ENCODE data around the gene RPRD1B.
A peak's percentile ranks its signal among the peaks of the same experiment; 100 is the strongest.

RPRD1B gene, protein sequence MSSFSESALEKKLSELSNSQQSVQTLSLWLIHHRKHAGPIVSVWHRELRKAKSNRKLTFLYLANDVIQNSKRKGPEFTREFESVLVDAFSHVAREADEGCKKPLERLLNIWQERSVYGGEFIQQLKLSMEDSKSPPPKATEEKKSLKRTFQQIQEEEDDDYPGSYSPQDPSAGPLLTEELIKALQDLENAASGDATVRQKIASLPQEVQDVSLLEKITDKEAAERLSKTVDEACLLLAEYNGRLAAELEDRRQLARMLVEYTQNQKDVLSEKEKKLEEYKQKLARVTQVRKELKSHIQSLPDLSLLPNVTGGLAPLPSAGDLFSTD

DNA sequence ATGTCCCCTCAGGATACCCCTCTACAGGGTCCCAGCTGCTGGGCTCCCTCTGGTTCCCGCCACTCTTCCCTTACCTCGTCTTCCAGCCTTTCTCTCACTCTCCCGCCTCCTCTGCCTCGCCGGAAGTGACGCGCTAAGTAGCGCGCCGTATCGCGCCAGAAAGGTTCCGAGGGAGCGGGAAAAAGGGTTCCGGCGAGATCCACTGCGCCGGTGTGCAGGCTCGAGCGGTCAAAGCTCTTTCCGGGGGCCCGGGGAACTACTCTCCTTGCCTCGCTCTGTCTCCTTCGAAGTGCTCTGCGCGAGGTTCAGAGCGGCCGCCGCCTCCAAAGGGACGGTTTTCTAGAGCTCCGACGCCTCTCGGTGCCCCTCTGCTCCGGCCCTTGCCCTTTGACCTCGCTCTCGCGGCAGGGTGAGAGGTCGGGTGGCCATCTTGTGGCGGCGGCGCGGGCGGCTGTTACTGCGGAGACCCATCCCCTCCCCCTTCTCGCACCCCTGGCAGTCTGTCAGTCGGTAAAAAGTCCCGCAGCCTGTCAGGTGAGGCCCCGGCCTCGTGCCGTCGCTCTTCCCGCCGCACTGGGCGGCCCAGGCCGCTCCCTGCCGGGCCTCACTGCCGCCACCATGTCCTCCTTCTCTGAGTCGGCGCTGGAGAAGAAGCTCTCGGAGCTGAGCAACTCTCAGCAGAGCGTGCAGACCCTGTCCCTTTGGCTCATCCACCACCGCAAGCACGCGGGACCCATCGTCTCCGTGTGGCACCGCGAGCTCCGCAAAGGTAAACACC is at the start of gene RPRD1B, which contains the start of gene TTI1:
RPRD1B (plus strand) TSS at position 417 of the 778 bp plus-strand sequence; CDS start at position 619, 202 bp downstream.
TTI1 (minus strand) TSS at position 127 of the 778 bp plus-strand sequence. CDS start 19,640 bp downstream, outside the sequence.
- peak; percentile 81 for DNase-seq (ENCODE audit: low read depth)

DNA sequence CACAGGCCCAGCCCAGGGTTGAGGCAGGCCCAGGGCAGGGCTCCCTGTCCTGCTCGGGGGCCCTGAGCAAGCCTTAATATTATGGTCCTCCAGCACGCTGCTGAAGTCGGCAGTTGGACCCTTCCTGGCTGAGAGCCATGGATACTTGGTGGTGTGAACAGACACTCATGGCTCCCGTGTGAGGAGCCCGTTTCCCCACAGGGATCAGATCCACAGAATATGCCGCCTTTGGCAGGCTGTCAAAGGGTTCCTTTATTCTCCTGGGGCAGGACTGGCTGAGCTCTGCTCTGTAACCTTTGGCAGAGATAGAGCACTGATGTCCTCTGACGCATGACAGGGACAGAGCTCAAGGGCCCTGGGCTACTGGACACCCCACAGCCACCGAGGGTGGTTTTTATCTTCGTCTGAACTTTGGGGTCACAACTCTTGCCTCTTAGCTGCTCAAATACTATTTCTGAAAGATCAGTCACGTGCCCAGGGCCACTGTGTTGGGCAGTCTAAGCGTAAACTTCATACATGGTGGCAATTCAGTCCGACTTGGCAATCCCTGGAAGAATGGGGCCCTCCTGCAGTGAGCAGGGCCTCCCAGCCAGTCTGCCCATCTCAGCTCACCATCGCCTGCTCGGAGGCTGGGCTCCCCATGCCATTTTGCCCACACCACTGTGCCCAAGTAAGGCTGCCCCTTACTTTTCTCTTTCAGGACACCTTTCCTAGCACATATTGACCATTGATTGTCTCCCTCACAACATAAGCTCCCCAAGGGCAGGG is 49.3 kb upstream of the RPRD1B start:
- DNase-seq (ENCODE audit: low read depth) = no peak

DNA sequence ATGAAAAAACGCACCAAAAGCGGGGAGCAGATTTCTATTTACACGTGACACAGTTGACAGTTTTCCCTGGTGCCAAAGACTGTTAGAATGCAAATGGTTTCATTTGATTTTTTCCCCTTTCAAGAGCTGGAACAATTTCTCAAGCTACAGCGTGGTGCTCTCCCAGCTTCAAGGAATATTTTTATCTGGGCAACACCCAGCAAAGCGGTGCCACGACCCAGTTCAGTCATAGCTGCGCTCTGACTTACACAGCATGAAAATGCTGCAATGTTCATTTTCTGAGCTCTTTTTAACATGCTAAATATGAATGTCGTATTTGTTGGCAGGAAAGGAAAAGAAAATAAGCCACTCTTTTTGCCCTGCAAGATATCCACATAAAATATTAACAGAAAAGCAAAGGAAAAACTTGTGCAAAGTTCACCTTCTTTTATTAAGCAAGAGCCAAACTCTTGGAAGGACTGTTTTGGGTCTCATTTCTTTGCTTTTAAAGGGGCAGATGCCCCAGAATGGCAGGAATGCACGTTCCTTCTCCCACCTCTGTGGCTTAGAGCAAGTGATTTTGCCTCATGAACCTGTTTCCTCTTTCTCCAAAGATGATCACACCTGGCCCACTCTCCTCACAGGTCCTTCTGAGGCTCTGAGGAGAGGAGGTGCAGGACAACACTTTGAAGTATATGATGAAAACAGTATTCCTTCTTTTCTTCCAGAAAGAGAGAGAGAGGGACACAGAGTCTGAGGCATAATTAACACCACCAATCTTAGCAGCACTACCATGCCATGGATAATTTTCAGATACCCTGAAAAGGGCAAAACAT is 47.3 kb upstream of the RPRD1B start:
- DNase-seq (ENCODE audit: low read depth) = no peak

DNA sequence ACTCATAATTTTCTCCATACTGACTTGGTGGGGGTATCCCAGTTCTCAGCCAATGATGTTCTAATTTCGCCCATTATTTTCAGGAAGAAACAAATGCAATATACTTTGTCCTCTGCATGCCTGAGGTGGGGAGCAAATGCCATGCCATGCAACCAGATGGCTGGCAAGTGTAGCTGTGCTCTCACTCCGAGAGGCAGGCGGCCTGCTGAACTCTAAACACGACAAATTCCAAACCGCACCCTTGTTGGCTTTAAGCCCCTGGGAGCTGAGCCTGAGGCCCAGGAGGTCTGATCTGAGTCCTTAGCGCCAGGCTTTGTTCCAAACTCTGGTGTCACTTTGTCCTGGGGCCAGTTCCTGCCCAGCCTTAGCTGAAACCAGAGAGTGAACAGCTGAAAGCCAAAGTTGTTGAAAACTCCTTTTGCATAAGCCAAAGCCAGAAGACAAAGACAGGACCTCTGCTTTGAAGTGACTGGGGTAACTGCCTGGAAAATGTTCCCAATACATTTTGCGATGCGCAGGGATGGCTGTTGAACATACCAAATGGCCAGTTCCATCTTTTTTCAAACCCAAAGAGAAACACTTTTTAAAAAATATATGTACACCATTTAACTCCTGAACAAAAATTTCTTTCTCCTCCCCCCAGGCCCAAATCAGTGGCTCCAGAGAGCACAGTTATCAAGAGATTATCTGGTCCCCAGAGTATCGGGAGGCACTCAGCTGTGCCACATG is 46.5 kb upstream of the RPRD1B start:
- DNase-seq (ENCODE audit: low read depth) = no peak

DNA sequence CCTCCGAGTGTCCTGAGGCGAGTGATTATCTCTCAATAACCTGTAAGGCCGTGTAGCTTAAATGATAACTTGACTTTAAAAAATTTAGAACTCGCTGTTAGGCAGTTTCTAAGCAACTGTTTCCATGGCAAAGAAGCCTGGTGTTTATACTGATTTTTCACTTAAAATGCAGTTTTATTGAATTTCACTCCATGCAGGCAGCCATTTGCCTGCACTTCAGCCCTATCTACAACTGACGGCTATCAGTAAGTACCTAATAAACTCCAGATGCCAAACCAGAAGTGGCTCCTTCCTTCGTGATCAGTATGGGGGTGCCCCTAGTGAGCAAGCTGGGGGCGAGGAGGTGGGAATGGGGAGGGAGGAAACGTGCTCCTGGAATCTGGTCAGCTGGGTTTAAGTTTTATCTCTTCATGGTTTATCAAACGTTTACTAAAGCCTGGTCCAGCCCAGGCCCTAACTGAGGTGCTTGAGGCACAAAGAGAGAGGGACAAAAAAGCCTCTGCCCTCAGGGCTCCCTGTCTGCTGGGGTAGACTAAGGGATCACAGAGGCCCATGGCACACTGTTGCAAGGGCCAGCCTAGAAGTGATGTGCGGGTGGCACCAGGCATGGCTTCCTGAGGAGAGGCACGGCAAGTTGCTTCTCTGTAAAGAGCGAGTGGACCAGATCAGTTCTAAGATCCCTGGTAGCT is 45.8 kb upstream of the RPRD1B start:
- no peak for DNase-seq (ENCODE audit: low read depth)

DNA sequence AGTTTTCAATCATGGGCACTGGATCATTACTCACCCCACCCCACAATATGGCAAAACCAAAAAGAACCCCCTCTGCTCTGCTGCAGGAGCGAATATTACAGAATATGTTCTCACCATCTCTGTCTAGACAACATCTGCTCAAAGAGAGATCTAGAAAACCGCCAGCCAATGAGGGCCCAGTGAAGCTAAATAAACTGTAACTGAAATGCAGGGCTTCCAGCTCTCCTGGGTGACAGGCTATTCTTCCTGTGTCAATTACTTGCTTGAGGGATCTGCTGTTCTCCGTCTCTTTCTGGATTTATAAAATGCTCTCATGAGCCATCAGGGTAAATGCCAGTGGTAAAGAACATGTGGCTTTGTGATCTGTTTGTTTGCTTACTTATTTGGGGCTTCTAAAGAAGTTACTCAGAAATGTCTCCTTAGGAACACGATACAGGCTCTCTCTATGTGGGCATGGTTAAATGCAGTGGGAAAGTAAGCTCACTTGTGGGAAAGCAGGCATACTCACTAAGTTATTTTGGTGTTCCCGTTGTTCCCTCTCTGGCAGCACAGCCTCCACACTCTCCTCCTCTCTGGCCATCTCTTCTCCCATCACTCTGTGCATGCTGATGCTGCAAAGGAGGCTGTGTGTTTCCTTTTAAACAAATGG is 45.1 kb upstream of the RPRD1B start:
- DNase-seq (ENCODE audit: low read depth) = no peak

DNA sequence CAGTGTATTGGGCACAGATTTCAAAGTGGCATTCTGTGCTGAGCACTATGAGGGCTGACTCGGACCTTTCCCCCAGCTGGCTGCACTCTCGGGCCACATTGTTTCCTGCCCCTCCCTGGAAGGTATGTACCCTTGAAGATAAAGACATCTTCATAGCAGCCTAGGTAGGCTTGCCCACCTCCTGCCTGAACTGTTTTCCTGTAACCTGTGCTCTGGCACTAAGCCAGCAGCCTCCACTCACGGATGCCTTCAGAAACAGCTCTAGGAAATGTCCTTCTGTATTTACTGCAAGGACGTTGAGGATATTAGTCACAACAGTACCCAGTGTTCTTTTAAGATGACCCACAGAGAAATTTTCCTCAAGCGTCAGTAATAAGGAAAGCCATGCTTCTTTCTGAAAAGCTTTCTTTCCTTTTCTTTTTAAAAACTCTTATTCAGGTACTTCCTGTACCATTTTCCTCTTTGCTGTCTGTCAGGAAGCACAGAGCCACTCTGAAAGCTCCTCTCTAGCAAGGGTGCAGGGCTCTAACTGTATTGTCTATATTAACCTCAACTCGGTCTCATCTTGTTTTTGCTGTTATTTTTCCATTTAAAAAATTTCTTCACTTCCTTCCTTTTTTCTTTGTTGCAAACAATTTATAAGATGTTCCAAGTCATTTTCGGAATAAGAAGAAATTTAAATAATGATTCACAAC is 43.8 kb upstream of the RPRD1B start:
- peak; percentile 7 for DNase-seq (ENCODE audit: low read depth)

DNA sequence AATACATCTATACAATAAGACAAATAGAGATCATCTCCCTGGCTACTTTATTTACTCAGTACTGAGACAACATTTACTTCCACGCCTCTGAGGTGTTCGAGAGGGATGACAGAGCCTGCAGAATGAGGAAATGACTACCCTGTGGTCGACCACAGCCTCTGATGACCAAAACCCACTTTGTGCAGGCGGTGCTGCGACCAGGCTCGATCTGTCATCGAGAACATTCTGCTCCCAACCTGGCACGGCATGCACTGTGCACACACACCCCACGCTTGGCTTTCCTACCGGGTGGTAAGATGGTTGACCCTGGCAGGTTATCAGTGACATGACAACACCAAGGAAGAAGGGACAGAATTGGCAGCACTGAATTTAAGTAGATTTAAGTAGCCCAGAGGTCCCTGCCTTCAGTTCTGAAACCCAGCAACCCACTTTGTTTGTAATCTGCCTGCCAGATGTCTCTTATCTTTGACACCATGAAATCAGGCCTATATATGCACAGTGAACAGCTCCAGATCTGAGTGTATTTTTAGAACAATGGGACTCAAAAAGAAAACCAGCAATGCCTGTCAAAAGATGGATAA is 42.9 kb upstream of the RPRD1B start:
- peak; percentile 62 for DNase-seq (ENCODE audit: low read depth)

DNA sequence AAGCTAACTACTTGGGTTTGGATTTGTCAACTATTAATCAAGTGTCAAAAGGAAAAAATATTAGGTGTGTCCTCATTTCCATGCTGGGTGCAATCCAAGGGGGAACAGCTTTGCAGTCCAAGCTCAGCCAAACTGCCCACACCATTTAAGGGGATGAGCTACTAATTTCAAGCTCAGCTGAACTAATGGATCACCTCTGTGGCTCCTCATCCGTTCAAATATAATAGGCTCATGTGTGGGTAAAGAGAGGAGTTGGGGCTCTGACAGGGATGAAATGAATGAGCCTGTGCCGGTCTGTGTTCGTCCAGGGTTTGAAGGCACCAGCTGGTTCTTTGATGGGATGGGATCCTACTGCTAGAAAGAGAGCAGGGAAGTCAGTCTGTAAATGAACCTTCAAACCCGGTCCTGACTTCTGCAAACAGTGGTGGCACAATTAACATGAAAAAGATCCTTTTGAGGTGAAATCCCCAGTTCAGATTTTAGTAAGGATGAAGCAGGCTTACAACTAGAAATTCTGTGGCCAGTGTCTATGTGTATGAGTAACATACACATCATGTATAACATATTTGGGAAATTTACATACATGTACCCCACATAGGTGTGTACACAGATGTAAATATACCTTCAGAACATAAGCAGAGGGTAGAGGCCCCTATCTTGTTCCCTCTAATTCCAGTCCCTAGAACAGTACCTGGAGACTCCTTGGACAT is 42.2 kb upstream of the RPRD1B start:
- DNase-seq (ENCODE audit: low read depth) = no peak

DNA sequence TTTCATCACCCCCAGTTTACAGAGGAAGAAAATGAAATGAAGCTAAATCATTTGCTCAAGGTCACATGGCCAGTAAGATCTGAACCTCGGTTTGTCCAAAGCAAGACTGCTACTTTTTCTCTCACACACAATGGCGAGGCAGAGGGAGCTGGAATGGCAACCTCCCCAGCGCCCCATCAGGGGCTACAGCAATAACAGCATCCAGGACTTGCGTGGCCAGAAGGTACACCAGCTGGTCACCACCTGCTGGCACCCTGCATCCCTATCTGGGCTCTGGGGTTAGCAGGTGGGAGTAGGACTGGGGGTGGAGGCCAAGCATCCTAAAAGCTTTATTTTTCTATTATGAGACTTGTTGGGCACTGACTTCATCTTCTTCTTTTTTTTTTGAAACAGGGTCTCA is 41.6 kb upstream of the RPRD1B start:
- no peak for DNase-seq (ENCODE audit: low read depth)

DNA sequence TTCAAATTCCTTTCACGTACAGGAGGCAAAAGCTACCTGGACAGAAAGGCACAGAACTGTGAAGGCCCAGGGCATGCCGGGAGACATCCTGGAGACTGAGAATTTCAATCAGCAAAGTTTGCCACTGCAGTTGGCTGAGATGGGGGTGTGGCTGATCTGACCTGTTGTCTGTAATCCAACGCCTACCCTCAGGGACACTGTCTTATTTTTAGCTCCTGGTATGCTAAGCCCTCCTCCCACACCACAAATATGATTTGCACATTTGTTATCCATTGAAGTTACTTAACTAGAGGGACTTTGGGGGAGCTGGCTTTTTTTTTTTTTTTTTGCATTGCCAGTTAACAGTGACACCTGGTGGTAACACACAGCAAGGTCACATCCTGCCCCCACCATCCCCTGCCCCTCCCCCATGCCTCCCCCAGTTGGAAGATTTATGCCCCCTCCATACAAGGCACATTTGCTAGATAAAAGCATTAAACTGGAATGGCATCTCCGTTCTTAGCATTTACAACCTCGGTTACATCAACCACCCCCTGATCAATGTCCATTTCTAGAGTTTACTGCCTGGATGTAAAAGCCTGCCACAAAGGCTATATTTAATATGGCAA is 40.6 kb upstream of the RPRD1B start:
- peak; percentile 87 for DNase-seq (ENCODE audit: low read depth)

DNA sequence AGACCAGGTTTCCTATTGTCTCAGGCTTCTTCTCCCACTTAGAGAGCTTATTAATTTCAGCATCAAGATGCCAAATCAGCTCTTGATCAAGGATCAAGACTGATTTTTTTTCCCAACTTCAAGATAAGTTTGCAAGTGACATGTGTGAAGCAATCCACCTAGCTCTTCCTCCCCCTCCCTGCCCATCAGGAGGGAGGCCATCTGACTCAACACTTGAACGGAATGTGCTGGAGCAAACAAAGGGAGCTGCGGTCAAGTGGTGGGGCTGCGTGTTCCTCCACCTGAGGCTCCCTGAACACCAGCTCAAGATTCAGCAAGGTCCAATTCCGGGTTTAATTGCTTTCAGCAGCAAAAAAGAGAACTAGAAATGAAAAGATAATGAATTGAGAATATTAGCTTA is 39.0 kb upstream of the RPRD1B start:
- DNase-seq (ENCODE audit: low read depth) = peak; percentile 94

DNA sequence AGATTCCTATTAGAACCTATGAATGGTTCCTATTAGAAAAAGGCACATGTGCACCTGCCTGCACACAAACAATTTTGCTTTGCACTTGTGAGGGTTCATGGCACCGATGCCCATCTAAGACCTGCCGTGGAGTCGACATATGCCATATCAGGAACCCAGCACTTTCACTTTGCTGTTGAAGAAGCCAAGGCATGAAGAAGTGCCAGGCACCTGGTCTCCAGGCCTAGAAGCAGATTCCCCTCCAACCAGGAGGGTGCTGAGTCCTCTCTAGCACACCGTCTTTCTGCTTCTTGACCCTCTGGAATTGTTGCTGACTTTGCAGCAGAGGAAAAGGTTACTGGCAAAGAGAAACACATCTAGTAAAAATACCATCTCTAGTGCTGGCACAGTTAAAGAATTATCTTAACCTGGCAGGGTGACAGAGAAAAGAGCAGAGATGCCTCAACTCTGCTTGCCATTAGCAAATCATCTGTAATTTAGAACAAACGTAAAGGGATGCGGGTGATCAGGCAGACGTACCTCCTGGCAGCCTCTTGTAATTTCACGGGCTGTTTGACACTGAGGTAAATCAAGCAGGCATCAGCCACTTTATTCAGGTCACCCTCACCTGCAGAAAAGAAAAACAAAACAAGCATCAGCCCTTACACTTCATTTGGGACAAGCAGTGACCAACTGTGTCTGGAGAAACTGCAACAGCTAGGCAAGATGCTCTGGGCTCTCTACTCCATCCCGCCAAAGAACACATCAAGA is 37.5 kb upstream of the RPRD1B start:
- no peak for DNase-seq (ENCODE audit: low read depth)

DNA sequence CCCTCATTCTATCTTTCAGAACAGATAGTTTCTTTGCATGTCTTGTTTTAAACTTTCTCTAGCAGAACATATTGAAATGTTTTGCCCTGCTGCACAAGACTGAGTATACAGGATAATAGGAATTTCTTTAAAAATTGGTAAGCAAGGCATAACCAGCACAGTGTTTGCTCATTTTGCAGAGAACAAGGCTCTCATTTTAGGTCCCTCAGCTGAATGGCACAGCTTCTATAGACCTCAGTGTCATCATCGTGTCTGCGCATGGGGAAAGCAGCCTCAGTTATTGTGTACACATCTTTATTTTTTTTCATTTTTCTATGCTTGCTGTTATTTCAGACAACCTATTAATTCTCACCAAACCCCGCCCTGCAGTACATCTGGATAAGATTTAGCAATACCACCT is 36.0 kb upstream of the RPRD1B start:
- no peak for DNase-seq (ENCODE audit: low read depth)

DNA sequence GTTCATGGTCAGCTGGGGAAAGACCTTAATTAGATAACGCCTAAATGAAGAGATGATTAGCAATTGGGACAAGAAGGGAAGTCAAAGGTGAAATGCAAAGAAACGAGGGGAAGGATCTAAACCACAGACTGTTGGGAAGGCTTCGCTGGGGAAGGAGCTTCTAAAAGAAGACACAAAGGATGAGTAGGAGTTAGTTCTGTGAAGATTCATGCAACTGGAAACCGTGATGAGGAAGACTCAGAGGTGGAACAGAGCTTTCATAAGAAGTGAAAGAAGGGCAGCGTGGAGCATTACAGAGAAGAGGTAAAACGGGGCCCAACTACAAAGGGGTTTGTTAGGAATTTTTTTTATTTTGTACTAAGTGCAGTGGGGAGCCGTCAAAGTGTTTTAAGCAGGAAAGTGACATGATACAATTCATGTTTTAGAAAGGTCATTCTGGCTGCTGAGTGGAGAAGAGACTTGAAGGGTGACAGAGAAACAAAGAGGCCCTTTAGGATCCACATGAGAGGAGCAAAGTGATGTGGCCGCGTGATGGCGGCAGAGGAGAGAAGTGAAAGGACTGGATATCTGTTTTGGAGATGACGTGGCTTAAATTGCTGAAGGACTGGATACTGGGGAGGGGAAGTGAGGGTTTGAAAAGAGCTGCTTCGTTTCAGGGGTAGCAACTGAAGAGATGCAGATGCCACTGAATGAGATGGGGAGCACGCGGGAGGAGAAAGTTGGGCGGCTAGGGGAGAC is 33.9 kb upstream of the RPRD1B start:
- DNase-seq (ENCODE audit: low read depth) = no peak

DNA sequence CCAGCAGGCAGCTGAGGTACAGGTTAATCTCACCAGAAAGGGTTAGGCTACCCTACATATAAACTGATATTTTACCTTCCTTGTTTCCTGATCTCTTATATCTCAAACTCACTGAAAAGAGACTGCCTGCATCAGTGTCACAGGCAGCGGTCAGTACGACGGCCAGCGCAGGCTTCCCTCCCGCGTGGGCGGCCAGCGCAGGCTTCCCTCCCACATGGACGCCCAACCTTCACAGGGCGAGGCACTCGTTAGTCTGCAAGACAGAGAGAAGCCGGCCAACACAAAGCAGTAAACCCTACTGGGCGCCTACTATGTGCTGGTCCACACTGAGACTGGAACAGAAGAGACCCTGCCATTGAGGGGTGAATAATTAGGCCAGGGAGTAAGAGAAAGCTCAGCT is 33.3 kb upstream of the RPRD1B start:
- DNase-seq (ENCODE audit: low read depth) = no peak
